Measurements from ENCODE around the gene DUSP2.

The DUSP2 gene

DNA sequence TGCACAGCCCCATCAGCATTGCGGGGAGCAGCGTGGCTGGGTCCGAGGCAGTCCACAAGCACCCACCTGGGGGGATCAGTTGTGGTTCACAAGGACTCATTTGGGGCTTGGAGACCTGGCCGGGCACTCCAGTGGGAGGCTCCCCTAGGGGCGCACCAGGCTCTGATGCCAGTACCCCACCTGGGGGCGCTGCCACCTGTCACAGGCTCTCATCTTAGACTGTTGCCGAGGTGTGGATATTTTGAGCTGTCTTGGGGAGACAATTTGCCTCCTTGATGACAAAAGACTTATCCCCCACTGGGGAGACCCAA is 31.9 kb downstream of the DUSP2 start:
- DNase-seq: no peak

DNA sequence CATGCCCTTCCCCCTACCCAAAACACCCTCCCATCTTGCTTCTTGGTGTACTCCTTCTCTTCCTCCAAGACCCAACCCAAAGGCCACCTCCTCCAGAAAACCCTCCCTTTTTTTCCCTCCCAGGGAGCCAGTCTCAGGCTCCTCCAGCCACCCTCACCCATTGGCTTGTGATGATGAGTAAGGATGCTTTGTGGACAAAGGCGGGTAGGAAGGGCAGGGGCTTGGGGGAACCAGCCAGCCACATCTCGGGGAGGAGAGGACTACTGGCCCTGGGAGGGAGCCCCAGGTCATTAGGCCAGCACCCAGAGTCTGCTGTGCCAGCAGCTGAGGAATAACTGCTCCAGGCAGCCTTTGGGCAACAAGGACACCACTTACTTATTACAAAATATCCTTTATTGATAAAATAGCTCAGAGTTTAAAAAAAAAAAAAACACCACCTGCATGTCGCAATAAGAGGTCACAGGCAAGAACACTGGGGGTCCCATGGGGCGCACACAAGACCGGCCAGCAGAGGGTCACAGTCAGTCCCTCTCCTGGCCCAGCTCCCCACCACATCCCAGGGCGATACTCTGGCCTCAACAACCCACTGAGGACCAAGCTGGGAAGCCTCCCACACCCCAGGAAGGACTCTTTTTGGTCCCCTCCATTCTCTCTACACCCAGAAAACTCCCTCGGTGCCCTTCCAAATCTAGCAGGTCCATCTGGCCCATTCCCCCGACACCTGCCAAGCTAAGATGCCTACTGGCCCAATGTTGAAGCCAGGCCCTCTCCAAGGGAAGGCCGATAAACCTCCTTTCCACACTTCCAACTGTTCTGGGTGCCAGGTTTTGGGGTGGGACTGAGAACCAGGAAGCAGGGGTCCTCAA is 32.5 kb downstream of the DUSP2 start:
- no peak for DNase-seq

DNA sequence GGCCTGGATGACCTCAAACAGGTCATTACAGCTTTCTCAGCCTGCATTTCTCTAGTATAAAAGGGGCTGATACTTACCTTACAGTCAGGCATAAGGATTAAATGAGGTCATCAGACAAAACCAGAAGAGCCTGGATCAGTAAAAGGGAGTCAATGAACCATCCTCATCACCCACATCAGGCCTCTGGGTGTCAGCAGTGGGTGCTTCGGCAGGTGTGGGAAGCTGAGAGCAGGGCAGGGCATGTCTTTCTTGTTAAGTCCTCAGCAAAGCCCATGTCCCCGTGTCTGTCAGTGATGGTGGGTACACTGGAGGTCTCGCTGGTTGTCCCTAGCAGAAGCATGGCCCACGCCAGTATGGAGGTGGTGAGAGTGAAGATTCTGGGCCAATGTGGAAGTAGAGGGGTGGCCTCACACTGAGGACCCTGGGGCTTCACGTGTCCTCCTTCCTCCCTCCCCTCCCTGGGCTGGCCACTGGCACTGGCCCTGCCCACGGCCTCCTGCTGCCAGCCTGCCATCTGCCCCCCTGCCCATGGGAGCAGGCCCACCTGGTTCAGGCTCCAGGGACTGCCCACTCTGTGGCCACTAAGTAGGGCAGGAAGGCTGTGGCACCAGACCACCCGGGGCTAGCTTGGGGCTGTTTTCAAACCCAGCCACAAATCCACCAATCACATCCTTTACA is 33.3 kb downstream of the DUSP2 start:
- DNase-seq: no peak

DNA sequence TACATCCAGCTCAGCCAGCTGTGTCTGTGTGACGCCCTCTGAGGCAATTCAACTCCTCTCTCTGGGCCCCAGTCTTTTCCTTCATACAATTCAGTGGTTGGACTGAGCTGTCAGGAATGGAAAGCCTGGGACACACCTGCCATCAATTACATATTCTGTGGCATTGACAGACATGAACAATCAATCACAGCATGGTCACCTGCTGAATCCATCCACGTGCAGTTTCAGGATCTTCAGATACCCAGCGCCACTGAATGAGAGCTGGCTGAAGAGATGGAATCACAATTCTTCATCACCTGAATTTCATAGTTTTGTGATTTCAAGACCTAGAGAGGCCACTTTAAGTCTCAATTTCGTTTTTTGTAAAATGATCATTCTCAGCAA is 34.0 kb downstream of the DUSP2 start:
- no peak for DNase-seq

DNA sequence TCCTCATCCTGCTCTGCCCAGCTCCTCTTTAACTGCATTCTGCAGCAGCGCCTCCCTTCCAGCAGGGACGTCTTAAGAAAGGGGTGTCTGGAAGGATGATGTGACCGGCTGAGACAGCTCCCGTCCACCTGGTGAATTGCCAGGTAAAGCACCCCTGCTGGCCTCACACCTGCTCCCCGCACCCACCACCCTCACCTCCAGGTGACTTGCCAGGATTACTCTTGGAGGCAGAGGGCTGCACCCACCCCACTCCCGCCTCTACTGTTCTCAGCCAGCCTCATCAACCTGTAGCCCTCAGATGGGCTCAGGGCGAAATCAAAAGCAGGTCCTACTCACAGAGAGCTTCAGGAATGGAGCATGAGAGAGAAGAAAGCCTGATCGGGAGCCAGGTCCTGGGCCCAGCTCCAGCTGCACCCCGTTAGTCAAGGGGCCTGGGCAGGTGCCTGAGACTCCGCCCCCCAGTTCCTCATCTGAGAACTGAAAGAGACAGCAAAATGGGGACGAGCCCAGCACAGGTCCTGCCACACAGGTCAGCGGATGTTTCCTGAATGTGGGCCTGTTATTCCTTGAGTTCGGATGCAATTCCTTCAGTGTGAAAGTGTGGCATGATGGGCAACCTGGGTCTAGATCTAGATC is 34.5 kb downstream of the DUSP2 start:
- DNase-seq: no peak

DNA sequence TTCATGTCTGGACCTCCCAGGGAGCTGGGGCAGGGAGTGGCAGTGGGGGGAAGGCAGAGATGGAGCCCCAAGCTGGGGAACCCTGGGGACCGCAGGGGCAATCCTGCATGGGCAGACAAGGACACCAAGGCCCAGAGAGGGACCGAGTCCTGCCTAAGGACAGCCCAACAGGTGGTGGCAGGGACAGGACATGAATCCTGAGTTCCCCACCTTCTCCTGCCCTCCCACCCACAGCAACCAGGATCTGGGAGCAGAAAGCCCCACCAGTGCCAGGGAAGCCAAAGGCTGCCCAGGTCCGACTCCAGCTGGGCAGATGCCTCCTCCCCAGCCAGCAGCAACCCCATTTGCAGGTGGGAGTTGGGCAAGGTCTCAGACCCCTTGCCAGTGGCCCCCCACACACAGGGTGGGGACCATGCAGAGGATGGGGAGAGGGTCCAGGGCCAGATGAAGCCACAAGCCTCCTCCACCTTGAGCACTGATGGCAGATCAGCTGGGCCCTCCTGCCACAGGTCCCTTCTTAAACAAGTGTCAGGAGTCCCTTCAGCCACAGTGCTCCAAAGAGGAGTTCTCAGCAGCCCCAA is 35.2 kb downstream of the DUSP2 start:
- DNase-seq: no peak

DNA sequence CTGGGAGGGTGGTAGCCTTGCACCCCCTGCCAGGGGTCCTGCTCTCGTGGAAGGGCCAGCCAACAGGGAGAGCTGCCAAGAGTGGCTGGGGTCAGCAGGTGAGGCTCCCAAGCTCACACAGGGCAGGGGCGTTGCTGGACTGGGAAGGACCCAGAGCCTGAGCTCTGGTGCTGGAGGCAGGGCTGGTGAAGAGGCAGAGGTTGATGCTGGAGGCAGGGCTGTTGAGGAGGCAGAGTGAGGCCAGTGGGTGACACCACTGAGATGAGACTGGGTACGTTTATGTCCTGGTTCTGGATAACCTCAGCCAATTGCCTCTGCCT is 35.9 kb downstream of the DUSP2 start:
- DNase-seq: no peak

DNA sequence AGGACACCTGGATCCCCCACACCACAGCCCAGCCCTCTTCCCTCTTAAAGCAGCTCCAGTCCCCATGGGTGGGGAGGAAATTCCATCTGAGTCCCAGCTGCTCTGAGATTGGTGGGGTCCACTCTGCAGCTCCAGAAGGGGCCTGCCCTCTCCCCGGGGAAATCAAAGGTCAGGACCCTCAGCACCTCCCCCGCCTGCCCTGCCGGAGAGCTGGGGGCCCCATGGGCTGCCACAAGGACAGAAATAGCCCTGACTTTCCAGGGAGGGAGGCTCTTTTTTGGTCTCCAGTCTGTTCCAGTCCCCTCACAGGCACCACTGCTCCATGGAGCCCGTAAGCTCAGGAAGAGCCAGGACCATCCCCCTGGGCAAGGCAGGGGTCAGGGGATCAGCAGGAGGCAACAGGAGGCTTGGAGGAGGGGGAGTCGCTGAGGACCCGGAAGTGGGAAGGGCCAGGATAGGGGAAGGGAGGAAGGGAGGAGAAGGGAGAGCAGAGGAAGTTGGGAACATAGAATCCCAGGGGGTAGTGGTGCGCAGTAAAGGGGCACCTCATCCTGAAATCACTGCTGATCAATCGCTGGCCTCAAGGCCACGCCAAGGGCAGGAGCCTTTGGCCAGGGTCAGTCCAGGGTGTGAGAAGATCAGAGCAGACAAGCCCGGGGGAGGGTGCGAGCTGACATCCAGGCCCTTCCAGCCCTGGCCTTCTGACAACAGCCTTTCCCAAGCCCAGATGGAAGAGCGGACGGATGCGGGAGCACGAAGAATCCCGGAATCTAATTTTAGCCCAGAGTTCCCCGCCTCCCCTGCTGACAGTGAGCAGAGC is 36.5 kb downstream of the DUSP2 start:
- no peak for DNase-seq

DNA sequence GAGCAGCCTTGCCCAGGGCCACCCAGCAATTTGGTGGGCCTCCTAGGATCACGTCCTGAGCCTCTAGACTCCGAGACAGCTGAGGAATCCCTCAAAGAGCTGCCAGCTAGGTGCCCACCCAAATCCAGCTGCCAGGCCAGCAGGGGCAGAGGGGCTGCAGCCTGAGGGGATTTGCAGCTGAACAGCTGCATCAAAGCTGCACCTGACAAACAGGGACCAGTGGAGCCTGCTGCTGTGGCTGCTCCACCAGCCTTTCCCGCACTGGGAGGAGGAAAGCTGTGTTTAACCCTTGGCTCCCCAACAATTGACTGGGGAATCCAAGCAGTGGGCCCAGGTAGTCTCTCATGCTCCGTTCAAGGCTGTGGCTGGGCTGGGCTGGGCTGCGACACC is 37.1 kb downstream of the DUSP2 start:
- no peak for DNase-seq

DNA sequence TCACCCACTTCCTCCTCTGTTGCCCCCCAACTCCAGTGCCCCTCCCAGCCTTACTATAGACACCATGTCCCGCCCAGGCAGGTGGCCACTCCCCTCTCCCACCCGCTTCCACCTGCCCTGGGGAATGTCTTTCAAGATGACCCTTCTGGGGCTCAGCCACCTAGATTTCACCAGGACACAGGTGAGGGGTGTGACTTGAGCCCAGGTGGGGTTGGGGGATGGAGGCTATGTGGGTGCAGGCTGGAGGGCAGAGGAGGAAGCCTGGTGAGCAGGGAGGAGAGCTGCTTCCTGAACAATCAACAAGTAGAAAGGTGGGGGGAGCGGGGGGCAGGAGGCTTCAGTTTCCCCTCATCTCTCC is 37.6 kb downstream of the DUSP2 start:
- DNase-seq: no peak

DNA sequence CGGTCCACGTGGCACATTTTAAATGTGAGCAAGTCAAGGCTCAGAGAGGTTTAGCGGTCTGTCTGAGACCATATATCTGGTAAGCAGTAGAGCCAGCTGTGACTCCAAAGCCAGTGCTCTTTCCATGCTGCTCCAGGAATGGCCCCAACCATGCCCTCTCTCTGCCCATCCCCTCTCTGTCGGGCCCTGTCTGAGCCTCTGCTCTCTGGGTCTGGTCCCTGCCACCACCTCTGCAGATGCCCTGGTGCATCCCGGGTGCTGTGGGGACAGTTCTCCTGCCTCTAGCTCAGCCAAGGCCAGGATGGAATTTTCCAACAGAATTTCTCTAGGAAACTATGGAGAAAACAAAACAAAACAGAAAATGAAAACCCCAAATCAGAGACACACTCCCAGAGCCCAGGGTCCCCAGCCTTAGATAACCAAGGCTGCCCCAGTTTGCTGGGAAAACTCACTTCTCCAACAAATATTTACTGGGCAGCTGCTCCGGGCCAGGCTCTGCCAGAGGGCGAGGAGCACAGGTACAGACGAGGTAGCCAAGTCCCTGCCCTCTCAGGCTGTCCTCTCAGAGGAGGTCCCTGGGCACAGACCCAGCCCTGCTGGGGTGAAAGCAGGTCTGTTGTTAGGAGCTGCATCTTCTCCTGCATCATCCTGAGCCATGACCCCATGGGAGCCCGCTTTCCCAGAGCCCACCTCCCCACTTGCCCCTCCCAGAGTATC is 38.1 kb downstream of the DUSP2 start:
- DNase-seq: no peak

DNA sequence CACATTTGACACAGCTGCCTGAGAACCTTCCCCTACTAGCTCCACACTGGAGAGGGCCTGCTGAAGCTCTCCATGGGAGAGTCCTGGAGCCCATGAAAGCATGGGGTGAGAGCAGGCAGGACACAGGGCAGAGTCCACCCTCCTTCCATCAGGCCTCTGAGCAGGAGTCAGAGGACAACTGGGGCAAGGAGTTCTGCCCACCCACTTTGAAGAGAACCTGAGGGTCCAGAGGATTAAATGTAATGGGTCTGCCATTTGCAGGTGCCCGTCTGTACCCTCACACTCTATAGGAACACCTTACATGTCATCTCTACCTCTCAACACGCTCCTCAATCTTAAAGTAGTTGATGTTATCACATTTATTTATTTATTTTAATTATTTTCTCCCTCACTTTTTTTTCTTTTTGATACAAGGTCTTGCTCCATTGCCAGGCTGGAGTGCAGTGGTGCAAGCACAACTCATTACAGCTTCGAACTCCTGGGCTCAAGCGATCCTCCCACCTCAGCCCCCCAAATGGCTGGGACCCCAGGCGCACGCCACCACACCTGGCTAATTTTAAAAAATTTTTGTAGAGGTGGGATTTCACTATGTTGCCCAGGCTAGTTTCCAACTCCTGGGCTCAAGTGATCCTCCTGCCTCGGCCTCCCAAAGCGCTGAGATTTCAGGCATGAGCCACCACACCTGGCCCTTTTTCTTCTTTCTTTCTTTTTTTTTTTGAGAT is 39.1 kb downstream of the DUSP2 start:
- no peak for DNase-seq

DNA sequence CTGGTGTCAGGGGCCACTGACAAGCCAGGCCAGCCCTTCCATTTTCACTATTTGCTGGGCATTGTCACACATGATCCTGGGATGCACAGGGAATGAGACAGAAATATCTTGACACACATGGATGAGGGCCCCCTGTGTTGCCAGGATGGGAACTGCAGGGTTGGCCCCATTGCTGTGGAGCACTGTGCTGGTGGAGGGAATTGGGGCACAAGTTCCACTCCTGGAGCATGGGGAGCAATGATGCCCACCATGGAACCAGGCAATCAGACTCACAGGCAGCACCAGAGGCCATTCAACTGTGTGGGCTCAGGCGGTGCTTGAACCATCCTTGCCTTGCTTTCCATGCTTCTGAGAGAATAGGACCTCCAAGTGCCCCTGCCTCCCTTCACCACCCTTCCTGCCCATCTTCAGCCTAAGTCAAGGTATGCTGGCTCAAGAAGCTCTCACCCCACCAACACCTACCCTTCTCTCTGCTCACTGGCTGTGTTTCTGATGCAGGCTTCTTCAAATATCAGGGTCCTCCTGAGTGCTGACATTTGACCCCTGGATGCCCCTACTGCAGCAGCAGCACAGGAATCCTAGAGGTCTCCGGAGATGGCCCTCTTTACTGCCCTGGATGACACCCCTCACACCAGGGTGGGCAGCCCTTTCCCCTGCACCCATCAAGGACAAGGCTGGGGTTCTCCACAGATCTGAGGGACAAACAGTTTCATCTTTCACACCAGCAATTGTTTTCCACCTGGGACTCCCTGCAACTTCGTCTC is 39.9 kb downstream of the DUSP2 start:
- no peak for DNase-seq

DNA sequence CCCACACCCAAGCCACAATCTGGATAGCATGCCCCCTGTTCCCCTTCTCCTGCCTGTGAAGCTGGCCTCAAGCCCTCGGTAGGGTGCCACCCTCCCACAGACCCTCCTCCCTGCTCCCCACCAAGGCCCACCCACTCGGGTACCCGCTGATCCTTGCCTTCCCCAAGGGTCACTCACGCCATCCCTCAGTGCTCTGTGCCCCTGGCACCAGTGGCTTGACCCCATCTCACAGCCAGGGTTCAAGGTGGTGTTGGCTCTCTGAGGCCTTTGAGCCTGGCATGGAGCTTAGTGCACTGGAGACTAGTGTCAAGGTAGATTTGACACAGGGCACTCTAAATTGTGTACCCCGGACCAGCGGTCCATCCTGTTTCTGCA is 40.8 kb downstream of the DUSP2 start:
- no peak for DNase-seq

DNA sequence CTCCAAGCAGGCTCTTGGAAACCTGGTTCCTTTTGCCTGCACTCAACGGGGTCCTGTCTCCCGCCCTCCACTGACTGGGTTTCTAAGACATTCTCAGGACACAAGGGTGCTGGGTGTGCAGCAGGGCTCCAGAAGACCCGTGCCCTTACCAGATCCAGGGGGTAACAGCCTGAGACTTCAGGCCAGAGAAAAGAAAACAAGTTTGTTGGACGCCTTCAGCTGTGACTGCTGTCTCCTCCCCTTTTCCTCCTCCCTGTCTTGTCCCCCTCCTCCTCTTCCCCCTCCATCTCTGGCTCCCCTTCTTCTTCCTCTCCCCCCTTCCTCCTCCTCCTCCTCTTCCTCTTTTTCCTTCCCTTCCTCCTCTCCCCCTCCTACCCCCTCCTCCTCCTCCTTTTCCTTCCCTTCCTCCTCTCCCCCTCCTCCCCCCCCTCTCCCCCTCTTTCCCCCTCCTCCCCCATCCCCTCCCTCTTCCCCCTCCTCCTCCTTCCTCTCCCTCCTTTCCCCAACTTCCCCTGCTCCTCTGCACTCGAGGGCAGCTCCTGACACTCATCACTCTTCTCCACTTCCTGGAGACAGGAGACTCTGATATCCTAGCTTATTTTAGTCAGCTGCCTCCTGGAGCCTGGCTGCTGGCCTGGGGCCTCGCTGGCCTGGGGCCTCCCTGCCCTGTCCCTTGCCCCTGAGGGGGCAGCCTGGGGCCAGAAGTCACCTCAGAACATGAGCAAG is 41.3 kb downstream of the DUSP2 start:
- no peak for DNase-seq

DNA sequence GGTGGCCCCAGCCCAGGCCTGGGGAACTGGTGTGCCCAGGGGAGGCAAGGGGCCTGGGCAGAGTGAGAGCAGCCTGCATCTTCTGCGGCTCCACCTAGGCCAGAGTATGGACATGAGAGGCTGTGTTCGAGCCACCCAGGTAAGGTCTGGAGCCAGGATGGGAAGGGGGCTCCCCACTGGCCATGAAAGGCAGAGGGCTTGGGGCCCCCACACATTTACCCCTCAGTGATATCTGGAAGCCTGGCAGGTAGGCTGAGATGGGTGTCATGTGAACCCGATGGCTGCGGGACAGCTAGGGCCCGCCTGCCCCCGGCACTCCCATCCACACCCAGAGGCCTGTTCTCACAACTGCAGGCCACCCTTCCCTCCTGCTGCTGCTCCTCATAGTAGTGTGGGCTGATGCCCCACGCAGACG is 42.0 kb downstream of the DUSP2 start:
- no peak for DNase-seq

DNA sequence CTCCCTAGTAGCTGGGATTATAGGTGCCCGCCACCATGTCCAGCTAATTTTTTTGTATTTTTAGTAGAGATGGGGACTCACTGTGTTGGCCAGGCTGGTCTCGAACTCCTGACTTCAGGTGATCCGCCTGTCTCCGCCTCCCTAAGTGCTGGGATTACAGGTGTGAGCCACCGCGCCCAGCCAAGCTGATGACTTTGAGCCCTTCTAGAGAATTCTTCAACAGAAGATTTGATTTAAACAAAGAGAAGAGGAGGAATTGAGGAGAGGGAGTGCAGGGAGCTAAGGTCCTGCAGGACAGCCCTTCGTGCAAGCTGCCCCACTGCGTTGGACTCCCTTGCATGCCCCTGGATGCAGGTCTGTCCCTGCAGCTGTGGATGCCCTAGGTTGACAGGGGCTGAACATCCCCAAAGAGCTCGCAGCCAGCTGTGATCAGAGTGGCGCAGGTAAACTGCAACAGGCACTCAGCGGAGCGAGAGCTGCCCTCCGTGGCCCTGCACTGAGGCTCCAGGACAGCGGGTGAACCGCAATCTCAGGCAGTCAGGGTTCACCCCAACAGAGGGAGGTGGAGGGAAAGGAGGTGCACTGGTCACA is 42.5 kb downstream of the DUSP2 start:
- no peak for DNase-seq

DNA sequence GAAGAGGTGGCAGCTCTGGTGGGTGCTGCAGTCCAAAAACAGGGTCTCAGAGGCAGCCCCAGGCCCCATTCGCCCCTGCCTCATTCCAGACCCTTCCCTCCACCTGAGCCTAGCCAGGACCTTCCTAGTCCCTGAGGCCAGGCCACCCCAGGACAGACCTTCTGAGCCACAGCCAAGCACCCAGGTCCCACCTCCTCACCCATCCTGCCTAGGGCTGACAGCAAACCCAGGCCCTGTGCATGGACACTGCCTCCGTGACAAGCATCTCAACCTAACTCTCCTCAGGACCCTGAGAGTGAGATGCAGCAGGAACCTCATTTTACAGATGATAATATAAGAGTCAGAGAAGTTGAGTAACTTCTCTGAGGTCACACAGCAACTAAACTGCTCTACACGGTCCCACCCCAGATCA is 44.3 kb downstream of the DUSP2 start:
- no peak for DNase-seq

DNA sequence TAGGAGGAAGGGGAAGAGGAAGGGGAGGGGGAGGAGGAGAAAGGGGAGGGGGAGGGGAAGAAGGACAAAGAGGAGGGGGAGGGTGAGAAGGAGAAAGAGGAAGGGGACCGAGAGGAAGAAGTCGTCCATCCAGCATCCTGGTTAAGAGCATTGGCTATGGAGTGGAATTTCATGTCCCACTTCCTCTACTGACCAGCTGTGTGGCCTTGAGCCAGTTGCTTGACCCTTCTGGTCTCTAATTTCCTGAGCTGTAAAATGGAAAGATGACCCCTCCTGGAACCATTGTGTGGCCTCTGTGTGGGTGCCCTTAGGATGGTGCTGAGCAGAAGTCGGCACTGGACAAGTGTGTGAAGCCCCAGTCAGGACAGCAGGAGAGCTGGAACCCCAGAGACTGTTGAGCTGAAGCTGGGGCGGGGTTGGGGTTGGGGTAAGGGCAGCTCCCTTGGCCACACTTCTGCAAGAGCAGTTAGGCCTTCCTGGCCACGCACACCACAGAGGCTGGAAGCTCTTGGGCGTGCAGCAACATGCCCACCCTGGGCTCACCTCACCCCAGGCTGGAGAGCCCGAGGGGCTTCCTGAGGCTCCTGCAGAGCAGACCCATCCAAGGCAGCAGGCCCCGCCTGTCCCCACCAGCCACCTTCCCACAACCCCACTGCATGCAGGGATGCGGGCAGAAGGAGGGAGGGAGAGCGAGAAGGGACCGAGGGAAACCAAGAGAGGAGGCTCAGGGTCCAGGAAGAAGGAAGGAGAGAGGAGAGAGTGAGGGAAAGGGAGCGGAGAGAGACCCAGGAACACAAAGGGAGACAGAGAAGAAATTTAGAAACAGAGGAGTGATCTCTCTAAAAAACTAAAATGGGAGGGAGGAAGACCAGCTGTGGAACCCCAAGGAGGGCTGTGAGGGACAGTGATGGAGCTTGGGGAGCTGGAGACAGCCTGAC is 45.1 kb downstream of the DUSP2 start:
- no peak for DNase-seq

Data from CD4-positive, alpha-beta T cell treated with Interleukin-4 for 4 hours (primary cell).